GM18873 (cell line): ENCODE data around the gene DYSF.

Source experiments
- ATAC-seq: cut with Tn5 transposase; IDR thresholded peaks from one replicate; pipeline ENCODE4 v1.9.1; 2021; ENCODE audit warnings: mild to moderate bottlenecking, moderate library complexity, moderate number of reproducible peaks; ENCODE audit not compliant: unreplicated experiment, low FRiP score

DYSF gene

DNA sequence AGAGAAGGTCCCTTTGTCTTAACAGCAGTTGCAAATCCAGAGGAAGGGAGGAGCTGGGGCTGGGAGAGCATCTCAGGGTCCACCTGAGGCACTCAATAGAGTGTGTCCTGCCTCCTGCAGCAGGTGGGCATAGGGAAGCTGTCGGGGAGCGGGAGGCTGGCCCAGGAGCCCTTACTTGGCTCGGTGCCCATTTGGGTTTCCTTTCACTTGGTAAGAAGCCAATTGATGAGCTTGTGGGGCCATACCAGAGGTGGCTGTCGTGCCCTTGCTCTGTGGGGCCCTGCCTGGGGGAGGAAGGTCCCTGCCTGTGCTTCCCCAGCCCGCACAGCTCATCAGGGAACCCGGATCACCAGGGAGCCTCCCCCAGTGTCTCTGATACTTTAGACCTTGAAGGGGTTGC is 229.7 kb downstream of the DYSF start:
- ATAC-seq = no peak

DNA sequence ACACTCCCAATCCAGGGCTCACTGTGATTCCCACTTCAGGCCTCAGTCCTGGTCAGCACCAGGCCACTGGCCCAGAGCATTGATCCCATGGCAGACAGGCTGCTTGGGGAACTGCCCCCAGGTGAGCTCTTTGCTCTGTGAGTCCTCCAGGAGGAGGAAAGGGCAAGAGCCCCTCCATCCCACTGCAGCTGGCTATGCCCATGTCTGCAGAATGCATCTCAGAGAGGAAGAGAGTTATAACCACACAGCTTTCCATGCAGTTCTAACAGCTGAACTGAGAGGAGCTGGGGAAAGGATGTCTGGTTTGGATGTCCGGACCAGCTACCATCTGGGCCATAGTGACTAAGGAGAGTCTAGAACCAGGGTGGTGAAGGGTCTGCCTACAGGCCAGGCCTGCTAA is 230.3 kb downstream of the DYSF start:
- no peak for ATAC-seq

- no peak for ATAC-seq
Observed at GRCh38 chr2:71684226-71685072, 231.1 kb downstream of the DYSF start.

DNA sequence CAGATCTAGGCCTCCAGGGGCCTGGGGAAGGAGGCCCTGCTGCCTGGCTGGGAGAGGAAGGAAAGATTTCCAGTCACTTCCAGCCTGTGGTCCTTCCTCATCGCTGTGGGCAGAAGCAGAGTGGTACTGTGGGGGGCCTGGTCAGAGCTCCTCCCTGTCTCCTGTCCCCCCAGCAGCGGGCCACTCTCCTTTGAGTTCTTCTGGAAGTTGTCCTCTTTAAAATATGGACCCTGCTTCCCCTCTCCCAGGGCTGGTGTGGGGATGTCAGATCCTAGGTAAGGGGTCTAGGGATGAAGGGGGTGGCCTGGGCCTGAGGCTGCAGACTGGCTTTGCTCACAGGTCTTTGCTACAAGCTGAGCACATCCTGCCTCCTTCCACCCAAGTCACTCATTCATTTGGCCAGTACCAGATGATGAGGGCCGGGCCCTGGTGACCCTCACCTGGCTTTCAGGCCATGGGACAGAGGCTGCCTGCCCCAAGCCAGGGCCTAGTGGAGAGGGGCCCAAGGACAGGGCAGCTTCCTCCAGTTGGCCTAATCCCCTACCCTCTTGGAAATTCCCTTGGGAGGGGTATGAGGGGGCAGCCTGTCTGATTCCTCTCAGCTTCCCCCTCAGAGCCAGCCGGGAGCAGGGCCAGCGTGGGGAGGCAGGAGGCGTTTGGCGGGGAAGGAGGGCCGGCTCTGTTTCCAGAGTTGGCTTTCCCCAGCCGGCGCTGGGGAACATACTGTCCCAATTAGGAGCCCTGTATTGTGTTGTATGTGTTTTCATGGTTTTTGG is 231.9 kb downstream of the DYSF start:
- ATAC-seq = no peak

DNA sequence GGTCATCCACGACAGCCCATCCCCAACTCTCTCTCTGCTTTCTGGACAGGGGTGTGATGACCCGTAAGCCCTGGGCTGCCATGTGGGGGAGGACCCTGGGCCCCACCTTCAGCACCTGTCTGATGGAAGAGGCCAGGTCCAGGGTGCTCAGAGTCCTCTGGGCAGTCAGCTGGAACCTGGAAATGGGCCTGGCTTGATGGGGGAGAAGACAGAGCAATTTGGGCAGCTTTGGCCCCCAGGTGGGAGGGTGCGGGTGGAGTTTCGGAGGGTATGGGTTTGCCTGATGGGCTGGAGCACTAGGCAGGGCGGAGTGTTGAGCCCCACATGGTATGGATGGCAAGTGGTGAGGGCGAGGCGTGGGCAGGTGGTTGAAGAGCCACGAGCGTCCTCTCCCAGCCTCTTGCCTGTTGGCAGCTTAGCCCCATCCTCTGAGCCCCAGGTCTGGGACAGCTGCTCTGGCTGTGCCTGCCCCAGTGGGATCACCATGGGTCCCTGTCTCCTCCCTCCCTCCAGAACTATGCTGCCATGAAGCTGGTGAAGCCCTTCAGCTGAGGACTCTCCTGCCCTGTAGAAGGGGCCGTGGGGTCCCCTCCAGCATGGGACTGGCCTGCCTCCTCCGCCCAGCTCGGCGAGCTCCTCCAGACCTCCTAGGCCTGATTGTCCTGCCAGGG is 232.7 kb downstream of the DYSF start:
- ATAC-seq = no peak

DNA sequence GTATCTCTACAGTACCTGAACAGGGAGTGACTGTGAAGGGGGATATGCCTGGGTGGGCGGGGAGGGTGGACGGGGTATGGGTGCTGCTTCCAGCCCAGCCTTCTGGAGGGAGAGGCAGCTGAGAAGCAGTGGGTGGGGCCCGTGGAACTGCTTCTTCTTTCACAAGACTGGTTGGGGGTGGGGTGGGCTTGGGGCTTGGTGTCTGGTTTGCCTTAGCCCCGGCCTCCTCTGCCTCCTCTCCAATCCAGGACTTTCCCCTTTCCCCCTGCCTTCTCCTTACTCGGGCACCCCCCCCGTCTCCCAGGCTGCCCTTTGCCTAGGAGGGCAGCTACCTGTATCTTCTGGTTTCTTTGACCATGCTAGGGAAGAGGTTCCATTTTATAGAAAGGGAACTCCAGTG is 233.4 kb downstream of the DYSF start:
- no peak for ATAC-seq

- ATAC-seq = no peak
Observed at GRCh38 chr2:71687412-71687811, 234.1 kb downstream of the DYSF start.

- no peak for ATAC-seq
Observed at GRCh38 chr2:71688530-71688929, 235.2 kb downstream of the DYSF start.

- no peak for ATAC-seq
Observed at GRCh38 chr2:71689393-71689792, 236.0 kb downstream of the DYSF start.

- ATAC-seq = no peak
Observed at GRCh38 chr2:71689968-71690834, 236.8 kb downstream of the DYSF start.

GRCh38 chr2:71690876-71691475 is 237.6 kb downstream of the DYSF start:
- no peak for ATAC-seq

GRCh38 chr2:71691747-71692441 is 238.5 kb downstream of the DYSF start:
- no peak for ATAC-seq

DNA sequence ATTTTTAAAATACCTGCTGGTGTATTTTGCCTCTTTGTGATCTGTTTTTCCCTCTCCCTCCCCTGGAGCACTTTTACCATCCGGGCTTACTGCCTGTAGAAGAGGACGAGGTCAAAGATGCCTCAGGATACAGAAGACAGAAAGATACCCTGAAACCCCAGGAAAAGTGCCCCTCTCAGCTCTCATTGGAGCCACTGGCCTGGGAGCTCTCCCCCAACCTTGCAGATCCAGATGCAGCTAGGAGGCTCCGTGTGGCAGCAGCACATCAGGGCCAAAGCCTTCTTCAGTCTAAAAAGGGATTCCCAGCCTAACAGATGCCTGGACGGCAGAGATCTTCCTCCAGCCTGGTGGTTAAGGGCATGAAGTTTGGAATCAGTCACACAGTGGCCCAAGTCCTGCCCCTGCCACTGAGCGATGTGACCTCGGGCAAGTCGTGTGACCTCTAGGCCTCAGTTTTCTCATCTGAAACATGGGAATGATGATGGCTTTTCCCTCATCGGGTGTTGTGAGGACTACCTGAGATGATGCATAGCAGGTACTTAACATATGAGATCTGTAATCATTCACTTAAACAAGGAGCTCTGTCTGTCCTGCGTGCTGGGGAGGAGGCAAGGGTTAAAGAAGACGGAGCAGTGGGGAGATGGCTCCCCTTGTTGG is 239.4 kb downstream of the DYSF start:
- no peak for ATAC-seq

DNA sequence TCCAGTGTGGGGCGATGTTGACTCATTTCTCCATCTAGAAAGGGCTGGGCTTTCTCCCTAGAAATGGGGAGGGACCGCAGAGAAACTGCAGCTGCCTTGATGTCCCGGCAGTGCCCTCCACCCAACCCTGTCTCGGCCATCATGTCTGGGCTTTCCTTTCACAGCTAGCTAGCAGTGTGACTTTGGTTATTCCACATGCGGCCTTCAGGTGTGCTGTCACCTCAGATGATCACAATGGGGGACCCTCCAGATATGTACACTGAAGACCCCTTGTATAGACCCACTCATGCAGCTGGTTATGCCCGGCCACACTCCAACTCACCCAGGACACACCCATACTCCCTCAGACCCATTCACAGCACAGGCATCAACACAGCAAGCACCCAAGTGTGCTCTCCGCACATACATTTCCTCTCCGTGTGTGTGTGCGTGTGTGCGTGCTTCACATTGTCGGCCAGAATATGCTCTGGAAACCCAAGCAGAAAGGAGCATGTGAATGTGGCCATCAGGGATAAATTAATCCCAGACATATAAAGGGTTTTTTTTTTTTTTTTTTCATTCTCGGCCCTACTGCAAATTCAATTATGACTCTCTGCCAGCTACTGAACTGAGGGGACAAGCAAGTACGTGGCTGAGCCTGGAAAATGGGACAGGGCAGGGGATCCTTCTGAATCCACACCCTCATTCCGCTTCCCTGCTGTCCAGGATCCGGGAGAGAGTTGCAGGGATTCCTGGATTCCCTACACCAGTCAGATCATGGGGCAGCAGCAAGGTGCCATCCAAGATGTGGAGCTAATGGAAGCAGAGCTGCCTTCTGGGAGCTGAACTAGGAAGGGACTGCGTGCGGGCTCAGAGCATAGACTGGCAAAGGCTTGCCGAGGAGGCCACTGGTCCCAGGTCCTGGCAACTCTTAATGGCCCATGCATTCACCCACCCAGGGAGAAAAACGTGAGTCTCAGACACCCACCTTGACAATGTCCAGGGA is 240.2 kb downstream of the DYSF start:
- ATAC-seq = no peak

DNA sequence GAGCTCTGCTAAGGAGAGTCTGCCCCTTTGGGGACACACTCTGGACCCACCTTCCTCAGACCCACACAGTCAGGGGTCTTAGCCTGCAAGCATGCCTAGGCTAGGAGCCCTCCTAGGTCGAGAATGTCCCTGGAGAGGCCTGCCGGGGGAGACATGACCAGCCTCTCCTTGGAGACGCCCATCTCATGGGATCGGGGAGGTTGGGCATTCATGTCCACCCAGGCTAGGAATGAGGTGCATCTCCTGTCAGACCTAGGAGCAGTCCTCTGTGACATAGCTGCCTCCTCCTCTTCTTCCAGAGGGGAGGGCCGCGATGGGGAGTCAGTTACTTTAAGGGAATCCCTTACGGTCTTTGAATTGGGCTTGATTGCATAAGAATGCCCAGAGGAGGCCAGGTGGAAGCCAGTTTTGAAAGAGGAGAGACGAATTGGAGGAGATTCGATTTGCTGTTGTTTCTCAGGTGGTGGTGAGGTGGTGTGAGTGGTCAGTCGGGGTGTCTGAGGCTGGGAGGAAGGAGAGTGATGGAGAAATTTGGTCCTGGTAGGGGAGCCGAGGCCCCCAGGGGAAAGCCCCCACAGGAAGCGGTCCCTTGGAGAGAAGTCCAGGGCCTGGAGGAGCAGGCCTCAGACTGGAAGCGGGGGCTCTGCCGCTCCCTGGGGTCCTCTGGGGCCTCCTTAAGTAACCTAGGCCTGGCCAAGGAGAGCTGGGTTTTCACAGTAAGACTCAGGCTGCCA is 241.3 kb downstream of the DYSF start:
- ATAC-seq = no peak

DNA sequence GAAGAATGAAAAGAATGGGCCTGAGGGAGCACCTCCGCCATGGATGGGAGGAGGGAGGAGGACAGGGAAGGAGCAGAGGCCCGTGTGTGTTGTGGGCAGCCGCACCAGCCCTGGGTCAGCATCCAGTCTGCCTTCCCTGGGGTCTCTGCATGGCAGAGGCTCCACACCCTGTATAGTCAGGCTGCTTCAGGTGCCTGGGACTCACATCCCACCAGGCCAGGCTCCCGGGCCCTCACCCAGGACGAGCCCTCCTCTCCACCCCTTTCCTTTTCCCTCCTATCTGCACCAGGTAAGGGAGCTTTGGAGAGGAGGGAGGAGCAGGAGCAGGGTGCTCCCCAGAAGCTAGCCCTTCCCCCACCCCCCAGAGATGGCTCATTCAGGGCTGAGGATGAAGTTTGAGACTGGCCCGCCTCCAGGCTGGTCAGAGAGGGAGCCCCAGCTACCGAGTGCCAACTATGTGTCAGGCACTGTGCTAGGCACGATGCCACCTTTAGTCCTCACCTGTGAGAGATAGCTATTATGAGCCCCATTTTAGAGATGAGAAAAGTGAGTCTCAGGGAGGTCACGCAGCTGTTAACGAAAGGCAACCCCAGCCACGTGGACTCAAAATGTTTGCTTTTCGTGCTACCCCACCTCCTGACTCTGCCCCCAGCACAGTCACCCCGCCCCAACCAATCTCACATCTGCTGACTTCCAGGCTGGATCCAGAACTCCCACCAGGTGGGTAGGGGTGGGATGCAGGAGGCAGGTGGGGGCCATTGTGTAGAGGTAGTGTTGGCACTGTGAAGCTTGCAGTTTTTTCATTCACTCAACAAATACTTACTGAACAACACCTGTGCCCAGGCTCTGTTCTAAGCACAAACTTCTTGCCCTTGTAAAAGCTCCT is 242.1 kb downstream of the DYSF start:
- no peak for ATAC-seq
